GM23248 (cell line): ENCODE measurements around the gene CASKIN1.
"Not testable (repeated sequence)": the region's sequence is repeated elsewhere in the genome, so short reads cannot be mapped to it uniquely, and the experiment has no call there.

Experiments
- EZH2 ChIP-seq: fragments of 200-600 bp; sonication (generic); IDR thresholded peaks from 2 replicates; pipeline ENCODE4 v1.6.1; 2018; ENCODE audit warnings: antibody characterized with exemption, mild to moderate bottlenecking; ENCODE audit not compliant: insufficient read depth, poor library complexity, severe bottlenecking
- EZH2phosphoT487 ChIP-seq: fragments of 200-600 bp; sonication (generic); IDR thresholded peaks from 2 replicates; pipeline ENCODE4 v1.6.1; 2018; ENCODE audit warnings: antibody characterized with exemption, moderate library complexity, mild to moderate bottlenecking, low read depth; ENCODE audit not compliant: insufficient read depth

DNA sequence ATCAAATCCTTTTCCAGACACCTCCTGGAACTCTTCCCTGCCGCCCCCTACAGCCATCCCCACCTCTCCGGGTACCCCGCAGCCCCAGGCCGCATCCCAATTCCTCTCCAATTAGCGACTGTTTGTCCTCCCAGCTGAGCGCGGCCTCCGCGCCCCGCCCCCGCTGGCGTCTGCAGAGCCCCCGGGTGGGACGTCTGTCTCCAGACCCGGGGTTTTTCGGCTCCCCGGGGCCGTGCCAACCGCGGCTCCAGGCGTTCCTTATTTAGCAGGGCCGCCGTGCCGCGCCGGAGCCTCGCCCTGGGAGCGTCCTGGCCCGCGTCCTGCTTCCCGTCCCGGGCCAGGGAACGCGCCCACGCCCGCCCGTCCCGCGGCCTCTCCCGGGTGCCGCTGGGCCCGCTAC lies 61.3 kb downstream of the CASKIN1 start:
- not testable (repeated sequence) for TF ChIP-seq EZH2phosphoT487, EZH2
